ENCODE data around the gene MAN1A2.
A peak's percentile ranks its signal among the peaks of the same experiment; 100 is the strongest.
"Not testable (repeated sequence)": the region's sequence is repeated elsewhere in the genome, so short reads cannot be mapped to it uniquely, and the experiment has no call there.

Gene MAN1A2

GRCh38 chr1:117367046-117368025, at the start of gene MAN1A2:
Gene MAN1A2, plus strand, starts transcription at chr1:117367449. Its CDS starts 735 bp downstream, at chr1:117368184.
- DNase-seq, result peak; percentile 87

GRCh38 chr1:117318011-117318410, 49.2 kb upstream of the MAN1A2 start:
- no peak for DNase-seq

- no peak for DNase-seq
Observed at GRCh38 chr1:117318426-117318825, 48.8 kb upstream of the MAN1A2 start.

- no peak for DNase-seq
Observed at GRCh38 chr1:117320515-117320914, 46.7 kb upstream of the MAN1A2 start.

GRCh38 chr1:117321680-117322609, 45.3 kb upstream of the MAN1A2 start:
- no peak for DNase-seq

- no peak for DNase-seq
Observed at GRCh38 chr1:117324357-117324756, 42.9 kb upstream of the MAN1A2 start.

- not testable (repeated sequence) for DNase-seq
Observed at GRCh38 chr1:117326035-117326434, 41.2 kb upstream of the MAN1A2 start.

GRCh38 chr1:117327011-117327410, 40.2 kb upstream of the MAN1A2 start:
- DNase-seq, result no peak

- no peak for DNase-seq
Observed at GRCh38 chr1:117335376-117336086, 31.7 kb upstream of the MAN1A2 start.

- no peak for DNase-seq
Observed at GRCh38 chr1:117336088-117336817, 31.0 kb upstream of the MAN1A2 start.

- no peak for DNase-seq
Observed at GRCh38 chr1:117339866-117340700, 27.2 kb upstream of the MAN1A2 start.

- no peak for DNase-seq
Observed at GRCh38 chr1:117341123-117341522, 26.1 kb upstream of the MAN1A2 start.

- no peak for DNase-seq
Observed at GRCh38 chr1:117342397-117342796, 24.9 kb upstream of the MAN1A2 start.

- no peak for DNase-seq
Observed at GRCh38 chr1:117346206-117346928, 20.9 kb upstream of the MAN1A2 start.

GRCh38 chr1:117347907-117348306, 19.3 kb upstream of the MAN1A2 start:
- DNase-seq, result no peak

GRCh38 chr1:117352695-117353094, 14.6 kb upstream of the MAN1A2 start:
- DNase-seq, result not testable (repeated sequence)

- DNase-seq, result not testable (repeated sequence)
Observed at GRCh38 chr1:117357833-117358603, 9.2 kb upstream of the MAN1A2 start.

GRCh38 chr1:117358604-117358887, 8.7 kb upstream of the MAN1A2 start:
- DNase-seq, result not testable (repeated sequence)

- DNase-seq, result no peak
Observed at GRCh38 chr1:117359561-117360289, 7.5 kb upstream of the MAN1A2 start.

All from CD4-positive, alpha-beta T cell treated with Interleukin-15 for 1 hour (primary cell).